ENCODE results near the gene ROBO1.

GRCh38 chr3:79097964-79098660, 669.7 kb downstream of the ROBO1 start:
- TF ChIP-seq CTCF (IDR thresholded peaks at IDR 0.05; ENCODE audit: low read length) = no peak
- TF ChIP-seq EZH2 (optimal IDR thresholded peaks at IDR 0.05; ENCODE audit: low read depth, low read length) = no peak
- TF ChIP-seq EZH2phosphoT487 (IDR thresholded peaks at IDR 0.05; ENCODE audit: low read length) = no peak

All from MM.1S (cell line).